Measurements from ENCODE around the gene IGDCC3. TPM values are rescaled to one million over a fixed set of nuclear protein-coding genes. Genes with fewer than 3 reads are reported as not detected.
"Not testable (repeated sequence)": the region's sequence is repeated elsewhere in the genome, so short reads cannot be mapped to it uniquely, and the experiment has no call there.

IGDCC3 gene
- total RNA-seq, 1 donor from 2014 or later: 125 TPM

GRCh38 chr15:65399001-65399706 is 21.4 kb upstream of the IGDCC3 start:
- Mint-ChIP-seq H3K27ac (peak overlapping the region; percentile 56), H3K36me3 (ENCODE audit: insufficient read depth) (no peaks in the 10 kb centered on the region), H3K9me3 (ENCODE audit: low read depth) (no peaks in the 10 kb centered on the region), H3K4me1 (ENCODE audit: low read depth) (peaks cover 10% of the 10 kb centered on the region), H3K27me3 (peaks cover 49% of the 10 kb centered on the region), H3K4me3 (ENCODE audit: low read depth) (no peak overlapping the region)
- no peak for DNase-seq (ENCODE audit: low spot score, unreplicated experiment)
- TF ChIP-seq, protein P1, sequence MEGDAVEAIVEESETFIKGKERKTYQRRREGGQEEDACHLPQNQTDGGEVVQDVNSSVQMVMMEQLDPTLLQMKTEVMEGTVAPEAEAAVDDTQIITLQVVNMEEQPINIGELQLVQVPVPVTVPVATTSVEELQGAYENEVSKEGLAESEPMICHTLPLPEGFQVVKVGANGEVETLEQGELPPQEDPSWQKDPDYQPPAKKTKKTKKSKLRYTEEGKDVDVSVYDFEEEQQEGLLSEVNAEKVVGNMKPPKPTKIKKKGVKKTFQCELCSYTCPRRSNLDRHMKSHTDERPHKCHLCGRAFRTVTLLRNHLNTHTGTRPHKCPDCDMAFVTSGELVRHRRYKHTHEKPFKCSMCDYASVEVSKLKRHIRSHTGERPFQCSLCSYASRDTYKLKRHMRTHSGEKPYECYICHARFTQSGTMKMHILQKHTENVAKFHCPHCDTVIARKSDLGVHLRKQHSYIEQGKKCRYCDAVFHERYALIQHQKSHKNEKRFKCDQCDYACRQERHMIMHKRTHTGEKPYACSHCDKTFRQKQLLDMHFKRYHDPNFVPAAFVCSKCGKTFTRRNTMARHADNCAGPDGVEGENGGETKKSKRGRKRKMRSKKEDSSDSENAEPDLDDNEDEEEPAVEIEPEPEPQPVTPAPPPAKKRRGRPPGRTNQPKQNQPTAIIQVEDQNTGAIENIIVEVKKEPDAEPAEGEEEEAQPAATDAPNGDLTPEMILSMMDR (IDR thresholded peaks at IDR 0.05; ENCODE audit: unreplicated experiment): no peak

DNA sequence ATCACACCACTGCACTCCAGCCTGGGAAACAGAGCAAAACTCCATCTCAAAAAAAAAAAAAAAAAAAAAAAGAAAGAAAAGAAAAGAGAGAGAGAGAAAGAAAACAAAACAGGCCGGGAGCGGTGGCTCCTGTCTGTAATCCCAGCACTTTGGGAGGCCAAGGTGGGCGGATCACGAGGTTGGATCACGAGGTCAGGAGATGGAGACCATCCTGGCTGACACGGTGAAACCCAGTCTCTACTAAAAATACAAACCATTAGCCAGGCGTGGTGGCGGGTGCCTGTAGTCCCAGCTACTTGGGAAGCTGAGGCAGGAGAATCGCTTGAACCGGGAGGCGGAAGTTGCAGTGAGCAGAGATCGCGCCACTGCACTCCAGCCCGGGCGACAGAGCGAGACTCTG is 20.7 kb upstream of the IGDCC3 start:
- H3K36me3 Mint-ChIP-seq (ENCODE audit: insufficient read depth); H3K4me3 Mint-ChIP-seq (ENCODE audit: low read depth); H3K9me3 Mint-ChIP-seq (ENCODE audit: low read depth); DNase-seq (ENCODE audit: low spot score, unreplicated experiment); H3K27ac Mint-ChIP-seq; H3K4me1 Mint-ChIP-seq (ENCODE audit: low read depth): not testable (repeated sequence)
- H3K27me3 Mint-ChIP-seq: peaks cover 51% of the 10 kb centered on the region

GRCh38 chr15:65396965-65397317 is 19.1 kb upstream of the IGDCC3 start:
- Mint-ChIP-seq H3K27me3 (peaks cover 54% of the 10 kb centered on the region), H3K36me3 (ENCODE audit: insufficient read depth) (no peaks in the 10 kb centered on the region), H3K27ac (no peak overlapping the region), H3K4me1 (ENCODE audit: low read depth) (peaks cover 20% of the 10 kb centered on the region), H3K4me3 (ENCODE audit: low read depth) (no peak overlapping the region), H3K9me3 (ENCODE audit: low read depth) (no peaks in the 10 kb centered on the region)
- TF ChIP-seq, protein P1 (IDR thresholded peaks at IDR 0.05; ENCODE audit: unreplicated experiment): no peak
- DNase-seq (ENCODE audit: low spot score, unreplicated experiment): no peak

GRCh38 chr15:65396283-65396964 is 18.6 kb upstream of the IGDCC3 start:
- Mint-ChIP-seq H3K9me3 (ENCODE audit: low read depth) (no peaks in the 10 kb centered on the region), H3K27ac (no peak overlapping the region), H3K4me1 (ENCODE audit: low read depth) (peaks cover 24% of the 10 kb centered on the region), H3K36me3 (ENCODE audit: insufficient read depth) (no peaks in the 10 kb centered on the region), H3K4me3 (ENCODE audit: low read depth) (no peak overlapping the region), H3K27me3 (peaks cover 54% of the 10 kb centered on the region)
- TF ChIP-seq, protein P1 (IDR thresholded peaks at IDR 0.05; ENCODE audit: unreplicated experiment): no peak
- no peak for DNase-seq (ENCODE audit: low spot score, unreplicated experiment)

DNA sequence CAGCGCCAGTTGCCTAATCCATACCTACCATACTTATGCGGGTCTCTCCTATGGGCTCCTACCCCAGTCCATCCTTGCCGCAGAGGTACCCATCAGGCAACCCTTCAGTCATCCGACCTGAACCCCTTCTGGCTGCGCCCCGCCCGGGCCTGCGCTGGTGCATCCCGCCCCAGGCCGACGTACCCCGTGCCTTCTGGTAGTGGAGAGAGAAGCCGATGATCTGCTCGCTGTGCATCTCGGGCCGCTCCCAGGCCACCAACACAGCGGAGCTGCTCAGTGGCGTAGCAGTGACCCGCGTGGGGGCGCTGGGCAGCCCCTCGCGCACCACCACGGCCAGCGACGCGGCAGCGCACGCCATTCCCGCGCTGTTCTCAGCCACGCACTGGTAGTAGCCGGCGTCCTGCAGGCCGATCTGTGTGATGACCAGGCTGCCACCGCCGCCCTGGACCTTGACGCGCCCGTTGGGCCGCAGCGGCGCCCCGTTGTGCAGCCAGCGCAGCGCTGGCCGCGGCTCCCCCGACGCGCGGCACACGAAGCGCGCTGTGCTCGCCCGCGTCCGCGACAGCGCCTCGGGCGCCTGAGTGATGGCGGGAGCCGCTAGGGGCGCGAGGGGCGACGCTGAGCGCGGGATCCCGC is 17.9 kb upstream of the IGDCC3 start:
- Mint-ChIP-seq H3K4me1 (ENCODE audit: low read depth) (peaks cover 20% of the 10 kb centered on the region), H3K27ac (no peak overlapping the region), H3K27me3 (peaks cover 54% of the 10 kb centered on the region), H3K9me3 (ENCODE audit: low read depth) (no peaks in the 10 kb centered on the region), H3K4me3 (ENCODE audit: low read depth) (no peak overlapping the region), H3K36me3 (ENCODE audit: insufficient read depth) (no peaks in the 10 kb centered on the region)
- no peak for DNase-seq (ENCODE audit: low spot score, unreplicated experiment)
- TF ChIP-seq, protein P1 (IDR thresholded peaks at IDR 0.05; ENCODE audit: unreplicated experiment): no peak

Data from progenitor cell of endocrine pancreas (in vitro differentiated cells).